Amniotic epithelial cell (primary cell): ENCODE results near the gene SPEG.
A peak's percentile ranks its signal among the peaks of the same experiment; 100 is the strongest.

ENCODE experiments used
- DNase-seq: peaks from one replicate; pipeline ENCODE4 v3.0.0-alpha.2; 2010; ENCODE audit warnings: low read depth

The SPEG gene

DNA sequence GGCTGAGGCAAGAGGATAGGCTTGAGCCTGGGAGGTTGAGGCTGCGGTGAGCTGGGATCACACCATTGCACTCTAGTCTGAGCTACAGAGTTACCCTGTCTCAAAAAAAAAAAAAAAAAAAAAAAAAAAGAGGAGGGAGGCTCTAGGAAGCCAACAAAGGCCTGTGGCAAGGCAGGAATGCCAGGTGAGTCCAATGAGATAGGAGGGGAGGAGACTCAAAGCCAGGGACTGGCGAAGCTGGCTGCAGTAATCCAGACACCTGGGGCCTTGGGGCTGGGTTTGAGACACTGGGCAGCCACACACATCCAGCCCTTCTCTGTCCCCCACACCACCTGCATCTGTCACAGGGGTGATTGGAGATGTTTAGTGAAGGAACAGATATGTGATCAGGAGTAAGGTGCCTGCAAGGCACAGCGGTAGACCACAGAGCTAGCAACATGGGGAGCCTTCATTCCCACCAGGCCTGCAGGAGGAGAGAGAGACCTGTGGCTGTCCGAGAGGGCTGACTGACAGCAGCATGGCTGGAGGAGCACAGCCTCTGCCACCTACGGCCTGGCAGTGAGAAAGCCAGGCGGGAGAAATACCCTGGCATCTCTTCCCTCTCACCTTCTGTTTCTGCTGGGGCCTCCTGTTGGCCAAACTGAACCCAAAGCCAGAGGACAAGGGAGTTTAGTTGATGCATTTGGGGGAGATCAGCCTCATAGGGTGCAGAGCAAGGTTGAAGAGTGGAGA lies 99.5 kb downstream of the SPEG start:
- no peak for DNase-seq

DNA sequence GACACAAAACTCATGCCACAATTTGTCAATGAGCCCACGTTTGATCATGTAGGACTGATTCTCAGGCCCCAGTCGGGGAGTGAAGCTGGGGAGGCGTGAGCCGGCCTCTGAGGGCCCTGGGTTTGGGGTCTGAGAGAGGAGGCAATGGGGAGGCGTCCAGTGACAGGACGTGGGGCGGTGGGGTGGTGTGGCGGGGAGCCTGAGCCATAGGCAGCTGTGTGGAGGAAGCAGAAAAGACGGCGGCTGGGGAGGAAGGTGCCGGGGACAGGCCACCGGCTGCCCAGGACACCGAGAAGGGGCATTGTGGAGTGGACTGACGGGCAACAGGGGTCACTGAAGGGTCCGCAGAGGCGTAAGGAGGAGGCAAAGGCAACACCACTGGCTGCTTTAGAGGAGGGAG lies 101.8 kb downstream of the SPEG start:
- no peak for DNase-seq

DNA sequence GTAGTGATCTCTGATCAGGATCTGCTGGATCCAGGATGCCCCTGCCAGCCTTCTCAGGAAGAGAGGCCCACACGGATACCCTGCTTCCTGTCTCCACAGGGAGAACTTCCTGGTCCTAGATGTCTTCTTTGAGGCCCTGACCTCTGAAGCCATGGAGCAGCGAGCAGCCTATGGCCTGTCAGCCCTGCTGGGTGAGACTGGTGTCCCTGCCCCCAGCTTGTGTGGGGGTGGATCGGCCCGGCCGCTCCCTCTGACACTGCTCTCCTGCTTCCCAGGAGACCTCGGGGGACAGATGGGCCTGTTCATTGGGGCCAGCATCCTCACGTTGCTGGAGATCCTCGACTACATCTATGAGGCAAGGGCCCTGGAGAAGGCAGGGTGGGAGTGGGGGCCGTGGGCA lies 102.3 kb downstream of the SPEG start:
- DNase-seq, result no peak

DNA sequence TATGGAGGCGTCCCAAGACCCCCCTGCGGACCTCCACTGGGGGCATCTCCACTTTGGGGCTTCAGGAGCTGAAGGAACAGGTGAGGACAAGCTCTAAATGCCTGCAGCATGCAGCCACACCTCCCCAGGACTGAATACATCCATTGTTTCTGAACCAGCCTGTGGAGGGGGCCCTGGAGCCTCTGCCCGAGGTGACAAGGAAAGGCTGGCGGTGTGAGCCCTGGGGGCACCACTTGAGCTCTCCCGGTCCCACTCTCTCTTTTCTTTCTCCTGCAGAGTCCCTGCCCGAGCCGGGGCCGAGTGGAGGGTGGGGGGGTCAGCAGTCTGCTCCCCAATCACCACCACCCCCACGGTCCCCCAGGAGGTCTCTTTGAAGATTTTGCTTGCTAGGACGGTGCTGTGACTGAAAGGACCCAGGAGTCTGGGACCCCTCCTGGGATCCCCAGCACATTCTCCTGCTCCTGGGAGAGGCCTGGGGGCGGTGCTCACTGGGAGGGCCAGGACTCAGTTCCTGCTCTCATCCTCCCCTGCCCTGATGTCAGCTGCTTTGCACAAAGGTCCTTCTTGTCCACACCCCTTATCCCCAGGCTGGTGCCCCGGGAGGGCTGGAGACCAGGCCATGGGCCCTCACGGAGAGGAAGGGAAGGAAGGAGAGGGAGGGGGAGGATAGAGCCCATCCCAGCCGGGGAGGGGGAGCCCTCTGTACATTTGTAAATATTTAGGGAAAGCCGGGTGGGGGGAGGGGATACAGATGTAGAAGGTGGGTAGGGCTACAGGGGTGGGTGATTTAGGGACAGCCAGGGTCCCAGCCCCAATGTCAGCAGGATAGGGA lies 103.2 kb downstream of the SPEG start:
- no peak for DNase-seq

DNA sequence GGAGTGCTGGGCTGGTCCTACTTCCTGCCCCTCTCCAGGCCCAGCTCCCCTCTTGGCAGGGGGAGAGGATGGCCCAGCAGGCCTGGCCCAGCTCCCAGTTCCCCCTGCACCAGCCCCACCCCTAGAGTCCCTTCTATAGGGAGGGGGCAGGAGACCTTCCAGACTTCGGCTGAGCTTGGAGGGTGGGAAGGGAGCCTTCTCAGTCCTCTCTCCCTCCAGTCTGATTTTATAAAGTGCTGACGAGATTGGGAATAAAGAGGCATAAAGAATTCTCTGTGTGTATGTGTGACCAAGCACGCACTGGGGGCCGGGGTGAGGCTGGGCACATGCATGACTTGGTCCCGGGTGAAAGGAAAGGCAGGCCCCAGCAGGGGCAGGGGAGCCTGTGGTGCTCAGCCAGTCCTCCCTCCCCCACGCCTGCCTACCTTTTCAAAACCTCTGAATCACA lies 103.9 kb downstream of the SPEG start:
- DNase-seq, result peak; percentile 31

DNA sequence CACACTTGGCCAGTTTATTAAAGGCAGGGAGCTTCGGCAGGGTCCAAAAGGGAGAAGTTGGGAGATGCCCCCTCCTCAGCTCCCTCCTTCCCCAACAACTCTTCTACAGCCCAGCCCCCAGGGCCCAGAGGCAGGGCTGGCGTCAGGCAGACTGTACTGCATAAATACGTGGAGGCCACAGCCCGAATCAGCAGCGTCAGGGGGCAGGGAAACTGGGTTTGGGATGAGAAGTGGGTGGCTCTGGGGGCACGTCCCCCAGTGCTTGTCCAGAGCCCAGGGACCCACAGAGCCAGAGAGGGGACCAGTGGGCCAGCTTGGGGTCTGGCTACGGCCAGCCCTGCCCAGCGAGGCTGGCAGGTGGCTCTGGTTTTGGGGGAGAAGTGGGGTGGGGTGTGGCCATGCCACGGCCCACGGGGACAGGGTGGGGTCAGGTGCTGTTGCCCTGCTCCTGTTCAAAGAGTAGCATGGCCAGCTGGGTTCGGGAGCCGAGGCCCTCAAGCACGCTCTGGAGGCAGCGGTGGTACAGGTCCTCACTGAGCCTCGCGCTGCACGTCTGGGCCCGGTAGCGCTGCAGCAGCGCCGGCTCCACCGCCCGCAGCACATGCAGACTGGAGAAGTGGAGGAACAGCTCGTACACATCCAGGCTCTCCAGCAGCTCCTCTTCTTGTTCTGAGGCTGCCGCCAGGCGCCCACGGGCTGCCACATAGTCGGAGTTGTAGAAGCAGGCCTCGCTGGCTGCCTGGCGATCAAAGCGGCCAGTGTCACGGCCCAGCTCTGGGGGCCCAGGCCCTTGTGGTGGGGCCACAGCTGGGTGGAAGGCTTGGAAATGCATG lies 104.5 kb downstream of the SPEG start:
- DNase-seq, result no peak

DNA sequence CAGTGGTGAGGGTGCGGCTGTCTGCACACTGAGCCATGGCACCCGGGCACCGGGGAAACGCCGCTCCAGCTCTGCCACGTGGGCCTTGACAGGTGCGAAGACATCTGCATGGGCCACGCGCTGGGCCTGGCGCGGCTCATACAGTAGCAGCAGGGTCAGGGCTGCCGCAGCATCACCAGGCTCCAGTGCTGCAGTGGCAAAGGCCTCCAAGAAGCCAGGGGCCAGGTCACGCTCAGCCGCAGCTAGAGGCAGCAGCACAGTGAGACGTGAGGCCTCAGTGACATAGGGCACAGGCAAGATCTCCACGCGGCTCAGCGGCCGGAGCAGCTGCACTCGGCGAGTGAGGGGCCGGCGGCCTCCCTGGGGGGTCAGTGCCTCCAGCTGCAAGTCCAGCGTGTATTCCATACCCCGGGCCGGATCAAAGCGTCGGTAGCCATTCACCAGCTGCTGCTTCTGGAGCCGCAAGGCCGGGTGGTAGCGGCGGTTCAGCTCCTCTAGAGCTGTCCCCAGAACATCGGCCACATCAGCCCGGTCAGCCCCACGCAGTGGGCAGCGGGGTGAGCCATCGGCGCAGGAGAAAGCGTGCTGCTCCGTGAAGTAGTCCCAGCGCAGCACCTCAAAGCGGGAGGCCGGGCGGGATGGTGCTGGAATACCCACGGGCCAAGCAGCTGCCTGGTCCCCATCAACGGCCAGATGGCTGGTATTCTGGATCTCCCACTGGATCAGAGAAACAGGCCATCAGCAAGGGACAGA lies 105.5 kb downstream of the SPEG start:
- no peak for DNase-seq

DNA sequence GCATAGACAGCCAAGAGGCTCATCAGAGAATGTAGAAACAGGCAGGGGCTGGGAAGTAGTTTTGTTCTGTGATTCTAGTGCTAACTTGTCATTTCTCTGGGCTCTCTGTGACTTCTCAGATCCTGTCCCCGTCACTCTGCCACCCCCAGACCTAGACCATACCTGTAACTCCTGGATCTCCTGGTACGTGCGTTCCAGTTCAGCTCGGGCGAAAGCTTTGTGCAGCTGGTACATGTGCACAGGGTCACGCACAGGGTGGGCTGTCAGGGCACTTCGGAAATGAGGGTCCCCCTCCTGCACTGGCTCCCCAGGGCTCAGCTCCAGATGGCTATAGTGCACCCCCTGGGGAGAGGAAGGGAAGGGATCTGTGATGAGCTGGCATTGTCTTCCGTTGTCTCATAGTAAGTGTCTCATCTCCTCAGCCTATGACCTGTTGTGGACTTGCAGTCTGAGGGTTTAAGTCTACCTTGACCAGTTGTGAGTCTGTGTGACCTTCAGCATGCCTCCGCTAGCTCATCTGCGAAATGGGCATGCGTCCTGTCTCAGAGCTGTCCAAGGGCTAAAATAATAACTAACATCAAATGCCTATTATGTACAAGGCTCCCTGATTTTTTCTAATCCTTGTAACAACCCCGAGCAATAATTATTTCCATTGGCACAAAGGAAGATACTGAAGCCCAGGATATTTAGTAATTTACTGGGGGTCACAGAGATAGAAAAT lies 106.3 kb downstream of the SPEG start:
- no peak for DNase-seq

DNA sequence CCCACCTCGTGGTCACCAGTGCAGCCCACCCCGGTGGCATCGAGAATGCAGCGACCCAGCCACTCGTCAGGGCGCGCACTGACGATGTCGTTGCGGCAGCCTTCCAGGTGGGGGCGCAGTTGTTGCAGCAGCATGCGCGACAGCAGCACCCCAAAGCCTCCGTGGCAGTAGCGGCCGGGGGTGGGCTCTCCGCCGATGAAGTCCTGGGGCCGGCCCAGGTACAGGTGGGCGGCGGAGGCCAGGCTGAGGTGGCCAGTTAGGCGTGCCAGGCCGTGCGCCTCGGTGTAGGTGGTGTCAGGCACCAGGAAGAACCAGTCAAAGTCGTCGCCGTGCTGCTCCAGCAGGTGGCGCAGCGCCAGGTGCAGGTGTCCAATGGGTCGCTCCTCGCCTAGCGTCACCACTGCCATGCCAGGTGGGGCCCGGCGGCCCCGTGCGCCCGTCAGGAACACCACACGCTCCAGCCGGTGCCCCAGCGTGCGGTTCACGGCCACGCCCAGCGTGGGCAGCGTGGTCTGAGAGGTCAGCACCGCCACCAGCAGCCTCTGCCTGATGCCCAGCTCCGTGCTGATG lies 107.1 kb downstream of the SPEG start:
- peak; percentile 52 for DNase-seq

DNA sequence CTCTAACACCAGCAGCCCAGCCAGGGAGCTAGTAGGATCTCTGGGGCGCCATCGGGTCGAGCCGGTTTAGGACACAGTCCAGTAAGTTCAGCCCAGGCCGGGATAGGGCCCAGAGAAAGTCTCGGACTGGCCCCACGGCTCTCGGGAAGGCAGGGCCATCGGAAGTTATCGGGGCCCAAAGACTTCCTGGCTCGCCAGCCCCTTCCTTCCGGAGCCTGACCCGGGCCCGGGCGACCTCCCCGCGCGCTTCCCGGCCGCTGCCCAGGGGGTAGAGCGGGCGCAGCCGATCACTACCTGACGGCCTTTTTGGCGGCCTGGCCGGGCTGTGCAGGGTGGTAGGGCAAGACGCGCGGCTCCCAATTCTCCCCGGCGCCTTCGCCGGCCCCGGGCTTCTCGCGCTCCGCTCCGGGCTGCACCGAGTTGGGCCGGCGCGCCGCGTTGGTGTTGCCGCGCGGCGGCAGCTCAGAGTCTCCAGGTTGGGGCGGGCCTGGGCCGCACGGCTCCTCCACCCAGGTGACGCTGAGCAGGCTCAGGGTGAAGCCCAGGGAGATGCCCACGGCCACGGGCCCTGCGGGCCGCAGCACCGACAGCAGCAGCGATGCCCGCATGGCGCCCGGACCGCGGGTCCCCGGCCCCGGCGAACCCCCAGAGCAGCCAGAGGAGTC lies 108.4 kb downstream of the SPEG start:
- no peak for DNase-seq

DNA sequence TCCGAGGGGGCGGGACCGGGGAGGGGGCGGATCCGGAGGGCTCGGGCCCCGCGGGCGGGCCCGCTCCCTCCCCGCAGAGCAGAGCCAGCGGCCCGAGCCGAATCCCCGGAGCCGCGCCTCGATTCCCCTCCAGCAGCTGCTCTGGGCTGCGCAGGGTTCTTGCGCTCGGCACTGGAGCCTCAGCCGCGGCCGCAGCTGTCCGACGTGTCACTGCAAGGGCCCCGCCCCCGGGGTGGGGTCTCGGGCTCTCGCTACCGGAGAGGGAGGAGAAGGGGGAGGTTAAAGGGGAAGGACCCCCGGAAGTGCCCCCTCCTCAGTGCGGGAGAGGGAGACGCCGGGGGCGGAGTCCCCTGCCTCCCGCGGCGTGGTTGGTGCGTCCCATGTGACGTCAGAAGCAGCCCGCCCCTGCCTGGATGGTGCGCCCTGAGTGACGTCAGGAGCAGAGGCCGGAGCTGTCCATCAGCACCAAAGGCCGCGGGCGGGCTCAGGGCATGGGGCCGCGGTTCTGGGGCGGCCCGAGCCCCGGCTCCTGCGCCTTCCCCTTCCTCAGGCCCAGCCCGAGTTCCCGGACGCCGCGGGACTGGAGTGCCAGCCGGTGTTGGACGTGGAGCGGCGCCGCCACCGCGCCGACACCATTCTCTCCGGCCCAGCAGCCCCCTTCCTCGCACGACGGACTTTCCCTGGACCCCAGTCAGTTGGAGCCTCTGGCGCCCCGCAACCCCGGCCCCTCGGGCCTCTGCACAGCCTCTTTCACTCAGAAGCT lies 109.1 kb downstream of the SPEG start, which contains the start of the genes CHPF and TMEM198:
CHPF (minus strand) TSS at position 214 of the 763 bp plus-strand sequence. CDS start 271 bp downstream, outside the sequence.
TMEM198 (plus strand) TSS at position 433 of the 763 bp plus-strand sequence. CDS start 700 bp downstream, outside the sequence.
- DNase-seq, result peak; percentile 98

DNA sequence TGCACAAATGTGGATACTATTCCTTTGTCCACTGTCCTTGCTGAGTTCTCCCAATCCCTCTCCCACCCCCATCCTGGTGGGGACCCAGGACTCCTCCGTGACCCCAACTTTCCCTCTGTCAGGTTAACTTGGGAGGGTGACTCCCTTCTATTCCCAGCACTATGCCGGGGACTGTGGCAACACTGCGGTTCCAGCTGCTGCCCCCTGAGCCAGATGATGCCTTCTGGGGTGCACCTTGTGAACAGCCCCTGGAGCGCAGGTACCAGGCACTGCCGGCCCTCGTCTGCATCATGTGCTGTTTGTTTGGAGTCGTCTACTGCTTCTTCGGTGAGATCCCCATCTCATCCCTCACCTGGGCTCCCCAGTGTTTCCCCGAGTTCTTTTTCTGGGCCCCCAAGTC lies 109.9 kb downstream of the SPEG start:
- DNase-seq, result no peak

DNA sequence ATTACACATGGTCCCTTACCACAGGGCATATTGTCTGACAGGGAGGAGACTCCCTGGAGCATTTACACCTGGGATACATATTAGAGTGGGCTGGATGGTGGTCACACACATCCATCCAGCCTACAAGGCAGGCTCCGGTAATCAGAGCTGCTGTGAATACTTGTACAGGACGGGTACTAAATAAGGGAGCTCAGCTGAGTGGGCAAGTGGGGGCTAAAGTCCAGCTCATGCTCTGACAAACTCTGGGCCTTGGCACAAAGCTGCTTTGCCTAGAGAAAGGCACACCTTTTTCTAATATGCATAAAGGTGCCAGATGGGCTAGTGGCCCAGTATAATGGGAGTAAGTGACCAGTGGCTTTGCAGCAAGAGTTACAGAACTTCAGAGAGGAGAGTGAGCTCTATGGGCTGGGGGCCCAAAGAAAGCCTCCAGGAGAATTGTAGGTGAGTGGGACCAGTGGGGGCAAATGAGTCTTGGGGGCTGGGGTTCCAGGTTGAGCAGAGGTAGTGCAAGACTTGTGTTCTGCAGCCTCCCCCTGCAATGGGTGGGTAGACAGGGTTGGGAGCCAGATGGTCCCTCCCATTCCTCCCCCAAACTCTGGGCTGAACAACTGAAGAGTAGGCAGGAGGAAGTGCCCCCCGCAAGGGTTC lies 110.8 kb downstream of the SPEG start:
- DNase-seq, result no peak

DNA sequence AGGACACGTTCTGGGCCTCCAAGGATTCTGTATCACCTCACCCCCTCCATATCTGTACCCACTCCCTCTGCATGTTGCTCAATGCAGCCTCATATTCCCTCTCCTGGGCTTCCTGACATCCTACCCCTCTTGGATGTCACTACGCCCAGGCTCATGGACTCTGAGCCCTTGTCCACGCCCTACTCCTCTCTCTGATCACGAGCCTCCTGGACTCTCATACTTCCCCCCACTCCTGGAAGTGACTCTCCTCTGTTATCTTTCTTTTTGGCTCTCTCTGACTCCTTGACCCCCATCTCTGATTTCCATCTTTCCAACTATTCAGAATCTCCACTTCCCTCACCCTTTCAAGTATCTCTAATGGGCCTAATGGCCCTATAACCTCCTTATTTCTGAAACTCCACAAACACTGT lies 111.3 kb downstream of the SPEG start:
- DNase-seq, result no peak

DNA sequence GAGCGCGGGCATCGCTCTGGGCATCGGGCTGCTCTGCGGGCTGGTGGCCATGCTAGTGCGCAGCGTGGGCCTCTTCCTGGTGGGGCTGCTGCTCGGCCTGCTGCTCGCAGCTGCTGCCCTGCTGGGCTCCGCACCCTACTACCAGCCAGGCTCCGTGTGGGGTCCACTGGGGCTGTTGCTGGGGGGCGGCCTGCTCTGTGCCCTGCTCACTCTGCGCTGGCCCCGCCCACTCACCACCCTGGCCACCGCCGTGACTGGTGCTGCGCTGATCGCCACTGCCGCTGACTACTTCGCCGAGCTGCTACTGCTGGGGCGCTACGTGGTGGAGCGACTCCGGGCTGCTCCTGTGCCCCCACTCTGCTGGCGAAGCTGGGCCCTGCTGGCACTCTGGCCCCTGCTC lies 113.0 kb downstream of the SPEG start:
- DNase-seq, result no peak
